GM23248 (cell line): ENCODE data around the gene RAPGEF2. TPM values are rescaled to one million over a fixed set of nuclear protein-coding genes. Genes with fewer than 3 reads are reported as not detected.

Experiments
- DNase-seq: peaks from one replicate; pipeline ENCODE4 v3.0.0-alpha.2; 2015
- H2AFZ ChIP-seq: fragments of 200-600 bp; sonication (generic); 2 replicates; pipeline ENCODE4 v1.6.1; 2016; ENCODE audit warnings: antibody characterized with exemption
- H3F3A ChIP-seq: fragments of 200-600 bp; sonication (generic); 2 replicates; pipeline ENCODE4 v1.6.1; 2016; ENCODE audit warnings: mild to moderate bottlenecking, antibody characterized with exemption, mixed run types; ENCODE audit not compliant: insufficient read depth
- H3K27ac ChIP-seq: fragments of 200-600 bp; sonication (generic); 2 replicates; pipeline ENCODE4 v1.5.1; 2016; ENCODE audit warnings: mild to moderate bottlenecking
- H3K27me3 ChIP-seq: fragments of 200-600 bp; sonication (generic); replicated peaks from 2 replicates; pipeline ENCODE4 v1.6.1; 2016; ENCODE audit warnings: mild to moderate bottlenecking; ENCODE audit not compliant: insufficient read depth
- H3K36me3 ChIP-seq: fragments of 200-600 bp; sonication (generic); 2 replicates; pipeline ENCODE4 v1.6.1; 2016; ENCODE audit warnings: low read depth, mild to moderate bottlenecking
- H3K4me1 ChIP-seq: fragments of 200-600 bp; sonication (generic); 2 replicates; pipeline ENCODE4 v1.6.1; 2016; ENCODE audit warnings: mild to moderate bottlenecking; ENCODE audit not compliant: insufficient read depth
- H3K4me2 ChIP-seq: fragments of 200-600 bp; sonication (generic); one replicate; pipeline ENCODE4 v1.6.1; 2016; ENCODE audit warnings: mild to moderate bottlenecking; ENCODE audit not compliant: unreplicated experiment
- H3K4me3 ChIP-seq: fragments of 200-600 bp; sonication (generic); 2 replicates; pipeline ENCODE4 v1.5.1; 2016; ENCODE audit warnings: mild to moderate bottlenecking
- H3K79me2 ChIP-seq: fragments of 200-600 bp; sonication (generic); 2 replicates; pipeline ENCODE4 v1.6.1; 2016; ENCODE audit warnings: mild to moderate bottlenecking; ENCODE audit not compliant: insufficient read depth
- H3K9ac ChIP-seq: fragments of 200-600 bp; sonication (generic); 2 replicates; pipeline ENCODE4 v1.6.1; 2016; ENCODE audit warnings: mild to moderate bottlenecking
- H3K9me2 ChIP-seq: fragments of 200-600 bp; sonication (generic); 2 replicates; pipeline ENCODE4 v1.6.1; 2016; ENCODE audit warnings: mixed run types, mild to moderate bottlenecking, moderate library complexity; ENCODE audit not compliant: insufficient read depth
- H3K9me3 ChIP-seq: fragments of 200-600 bp; sonication (generic); one replicate; pipeline ENCODE4 v1.6.1; 2017; ENCODE audit warnings: low read depth
- H4K20me1 ChIP-seq: fragments of 200-600 bp; sonication (generic); 2 replicates; pipeline ENCODE4 v1.6.0; 2016; ENCODE audit not compliant: insufficient read depth
- EZH2 ChIP-seq: fragments of 200-600 bp; sonication (generic); IDR thresholded peaks from 2 replicates; pipeline ENCODE4 v1.6.1; 2018; ENCODE audit warnings: antibody characterized with exemption, mild to moderate bottlenecking; ENCODE audit not compliant: insufficient read depth, poor library complexity, severe bottlenecking
- EZH2phosphoT487 ChIP-seq: fragments of 200-600 bp; sonication (generic); IDR thresholded peaks from 2 replicates; pipeline ENCODE4 v1.6.1; 2018; ENCODE audit warnings: antibody characterized with exemption, moderate library complexity, mild to moderate bottlenecking, low read depth; ENCODE audit not compliant: insufficient read depth
- WGBS, 2 experiments: methylation state at CpG; one replicate each; pipeline ENCODE4 v1.1.6; 2015 to 2017; ENCODE audit warnings: low lambda C conversion rate in 2 of 2, low coverage in 1 of 2; ENCODE audit errors: missing lambda C conversion rate in 2 of 2; 5-methylcytosine and 5-hydroxymethylcytosine counted together
- in situ Hi-C: fragments of 300-500 bp; cut with MboI; formaldehyde crosslinking; loops from 2 replicates; pipeline ENCODE4 v1.15.0; 2020
- polyA plus RNA-seq: library from polyadenylated mRNA; unstranded; fragments of >200 nt; fragmentation: Nextera tagmentation; extraction: Ambion mirVana; gene quantifications from 2 replicates; pipeline ENCODE4 v1.2.1, GENCODE V29; 2016
- total RNA-seq: library from RNA; depleted of rRNA; stranded (reverse); fragments of >200 nt; shearing (Covaris generic); gene quantifications from 2 replicates; pipeline ENCODE4 v1.2.3, GENCODE V29; 2014

Gene RAPGEF2
- total and polyA plus RNA-seq, 2 experiments from 2014 or later = 6.6 to 21.7 TPM

DNA sequence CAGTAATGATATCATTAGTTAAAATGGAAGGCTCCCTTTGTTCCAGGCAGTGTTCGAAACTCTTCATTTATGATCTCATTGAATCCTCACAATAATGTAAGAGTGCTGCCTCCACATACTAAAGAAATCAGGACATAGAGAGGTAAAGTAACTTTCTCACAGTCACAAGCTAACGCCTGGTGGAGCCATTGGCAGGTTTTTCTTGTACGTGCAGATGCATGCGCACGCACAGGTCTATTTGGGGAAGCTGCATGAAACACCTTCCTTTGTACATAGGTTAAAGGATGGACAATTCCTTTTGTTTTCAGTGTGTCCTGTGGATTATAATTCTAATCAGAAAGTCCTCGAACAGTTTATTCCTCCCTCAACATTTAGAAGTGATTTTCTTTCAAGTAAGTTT is 176.2 kb downstream of the RAPGEF2 start:
- Histone ChIP-seq H2AFZ (no peak overlapping the region), H3K79me2 (peaks cover 4% of the 10 kb centered on the region; the same call in 1 of the 2 replicates), H4K20me1 (no peaks in the 10 kb centered on the region), H3K9ac (no peak overlapping the region), H3K27me3 (no peaks in the 10 kb centered on the region), H3K27ac (no peak overlapping the region), H3F3A (peaks cover 19% of the 10 kb centered on the region; the same call in 1 of the 2 replicates), H3K4me2 (no peak overlapping the region), H3K4me3 (no peak overlapping the region), H3K9me3 (no peaks in the 10 kb centered on the region), H3K4me1 (peaks cover 42% of the 10 kb centered on the region), H3K9me2 (no peaks in the 10 kb centered on the region), H3K36me3 (no peaks in the 10 kb centered on the region)
- TF ChIP-seq EZH2 (no peak), EZH2phosphoT487 (no peak)
- in situ Hi-C loops = no loop called here
- no peak for DNase-seq
- 97 to 99% methylated on average over 6 of the region's 6 CpGs for WGBS, 2 experiments

- Histone ChIP-seq H3F3A (peaks cover 20% of the 10 kb centered on the region; the same call in 1 of the 2 replicates), H3K27ac (no peak overlapping the region), H3K4me2 (no peak overlapping the region), H3K4me1 (peaks cover 41% of the 10 kb centered on the region), H3K27me3 (no peaks in the 10 kb centered on the region), H3K9me2 (no peaks in the 10 kb centered on the region), H3K36me3 (0 out of 2 replicates have a peak, but pooled peaks cover 5% of the 10 kb centered on the region), H2AFZ (no peak overlapping the region), H3K4me3 (no peak overlapping the region), H4K20me1 (no peaks in the 10 kb centered on the region), H3K9me3 (no peaks in the 10 kb centered on the region), H3K9ac (no peak overlapping the region), H3K79me2 (peaks cover 4% of the 10 kb centered on the region; the same call in 1 of the 2 replicates)
- no peak for DNase-seq
- no peak for TF ChIP-seq EZH2phosphoT487
- TF ChIP-seq EZH2 = no peak
- WGBS, 2 experiments = 97 to 99% methylated on average over 13 of the region's 13 CpGs
- in situ Hi-C loops = no loop called here
Measured at GRCh38 chr4:159280442-159281172, 177.7 kb downstream of the RAPGEF2 start.

GRCh38 chr4:159281771-159282170 is 178.9 kb downstream of the RAPGEF2 start:
- Histone ChIP-seq H3K4me2 (no peak overlapping the region), H3K79me2 (0 out of 2 replicates have a peak, but pooled peaks cover 8% of the 10 kb centered on the region), H3K27me3 (no peaks in the 10 kb centered on the region), H3K36me3 (0 out of 2 replicates have a peak, but pooled peaks cover 5% of the 10 kb centered on the region), H3K9me3 (no peaks in the 10 kb centered on the region), H3K27ac (peak overlapping the region; percentile 7; the same call in 1 of the 2 replicates), H3F3A (peaks cover 20% of the 10 kb centered on the region; the same call in 1 of the 2 replicates), H3K9me2 (no peaks in the 10 kb centered on the region), H2AFZ (no peak overlapping the region), H3K4me3 (no peak overlapping the region), H3K9ac (no peak overlapping the region), H4K20me1 (no peaks in the 10 kb centered on the region), H3K4me1 (peaks cover 41% of the 10 kb centered on the region)
- TF ChIP-seq EZH2 = no peak
- TF ChIP-seq EZH2phosphoT487 = no peak
- 61 to 65% methylated on average over 2 of the region's 2 CpGs for WGBS, 2 experiments
- in situ Hi-C loops = no loop called here
- peak; percentile 66 for DNase-seq

DNA sequence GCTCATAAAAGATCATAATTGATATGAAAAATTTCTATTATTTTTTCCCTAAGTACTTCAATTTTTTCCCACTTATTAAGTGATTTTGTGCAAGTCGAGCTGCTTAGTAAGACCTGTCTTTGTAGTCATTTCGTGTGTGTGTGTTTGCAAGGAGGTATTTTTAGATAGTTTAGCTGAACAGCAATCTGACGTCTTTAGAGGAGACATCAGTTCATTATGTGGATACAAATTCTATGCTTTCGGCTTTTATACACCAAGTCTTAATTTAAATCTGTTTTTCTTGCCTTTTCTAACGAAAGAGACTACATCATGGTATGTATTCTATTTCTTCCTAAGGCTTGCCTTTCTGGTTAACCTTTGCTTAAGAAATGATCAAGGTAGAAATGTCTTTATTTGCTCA is 179.4 kb downstream of the RAPGEF2 start:
- in situ Hi-C loops = no loop called here
- H3K4me2 ChIP-seq = no peak overlapping the region

More for the DNA sequence above, 179.4 kb downstream of the RAPGEF2 start:
- no peak overlapping the region for H2AFZ ChIP-seq
- H3K9me2 ChIP-seq = no peaks in the 10 kb centered on the region
- H3F3A ChIP-seq = peaks cover 20% of the 10 kb centered on the region; the same call in 1 of the 2 replicates
- 90 to 94% methylated on average over 5 of the region's 5 CpGs for WGBS, 2 experiments
- no peak overlapping the region for H3K4me3 ChIP-seq
- H3K4me1 ChIP-seq = peaks cover 41% of the 10 kb centered on the region
- peak overlapping the region; percentile 7; the same call in 1 of the 2 replicates for H3K27ac ChIP-seq
- no peak for TF ChIP-seq EZH2
- no peak for TF ChIP-seq EZH2phosphoT487
- no peaks in the 10 kb centered on the region for H3K27me3 ChIP-seq
- H3K9ac ChIP-seq = no peak overlapping the region
- no peaks in the 10 kb centered on the region for H3K9me3 ChIP-seq
- H3K36me3 ChIP-seq = 0 out of 2 replicates have a peak, but pooled peaks cover 5% of the 10 kb centered on the region
- DNase-seq = no peak
- H4K20me1 ChIP-seq = no peaks in the 10 kb centered on the region
- H3K79me2 ChIP-seq = 0 out of 2 replicates have a peak, but pooled peaks cover 10% of the 10 kb centered on the region
